A375 (cell line): ENCODE data around the gene ANKRD11. TPM values are rescaled to one million over a fixed set of nuclear protein-coding genes. Genes with fewer than 3 reads are reported as not detected.

Experiments
- small RNA-seq: library from RNA; depleted of rRNA; stranded (forward); fragments of <200 nt; gene quantifications from one replicate; pipeline ENCODE3, GENCODE V24; 2014
- total RNA-seq: library from RNA; depleted of rRNA; stranded (reverse); fragments of >200 nt; shearing (Covaris generic); gene quantifications from 2 replicates; pipeline ENCODE4 v1.2.3, GENCODE V29; 2014; rRNA removed

The ANKRD11 gene
- total RNA-seq: 177 and 178 TPM in 2 replicates

DNA sequence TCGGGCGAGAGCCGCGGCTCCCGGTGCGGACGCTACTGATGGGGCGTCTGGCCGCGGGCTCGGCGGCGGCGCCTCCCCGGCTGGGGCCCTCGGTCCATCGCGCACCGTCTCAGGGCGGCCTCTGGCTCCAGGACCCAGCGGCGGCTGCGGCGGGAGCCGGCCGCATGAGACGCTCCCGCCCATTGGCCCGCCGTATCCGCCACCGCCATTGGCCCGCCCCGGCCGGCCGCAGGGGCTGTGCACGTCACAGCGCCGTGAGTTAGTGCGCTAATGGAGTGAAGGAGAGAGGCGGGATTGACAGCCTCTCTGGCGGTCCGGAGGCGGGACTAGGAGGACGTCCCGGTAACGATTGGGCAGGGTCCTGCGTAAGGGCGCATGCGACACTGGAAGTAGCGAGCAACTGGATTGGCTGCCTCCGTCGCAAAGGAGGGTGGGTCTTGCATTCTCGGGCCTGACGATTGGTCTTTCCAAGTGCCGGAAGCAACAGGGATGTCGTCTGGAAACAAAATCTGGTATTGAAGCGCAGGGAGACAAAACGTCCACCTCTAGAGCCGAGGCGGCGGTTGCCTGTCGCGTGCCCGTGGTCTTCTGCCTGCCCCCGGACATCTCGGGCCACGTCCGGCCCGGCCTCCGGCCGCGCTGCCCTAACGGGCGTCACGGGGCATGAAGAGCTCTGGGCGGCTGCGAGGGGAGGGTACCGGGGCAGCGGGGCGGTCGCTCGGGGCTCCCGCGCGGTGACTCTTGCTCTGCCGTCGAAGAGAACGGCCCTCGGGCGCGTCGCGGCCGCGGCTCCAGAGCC, at the start of gene ANKRD11:
ANKRD11 (minus strand) TSS at position 123 of the 799 bp plus-strand sequence. CDS start 173,542 bp downstream, outside the sequence.

GRCh38 chr16:89507834-89508590, 17.7 kb upstream of the ANKRD11 start, which contains the start of gene SPG7:
SPG7 (plus strand) TSS chr16:89508403; CDS start chr16:89508418, 15 bp downstream.

Small RNA genes within 50 kb of the gene (small RNA-seq; reads per million reads assigned to genes)
- gene RNU6-430P: not detected

Other genes with a start within 250 kb of the ANKRD11 start
- 78.4 and 97.8 TPM in 2 replicates for gene SPG7, start 17.8 kb upstream of the ANKRD11 start, total RNA-seq
- gene RPL13, start 70.1 kb upstream of the ANKRD11 start, total RNA-seq: 7,350 and 8,818 TPM in 2 replicates
- gene CPNE7, start 85.2 kb upstream of the ANKRD11 start, total RNA-seq: 8.8 and 12.0 TPM in 2 replicates
- gene DPEP1, start 123.1 kb upstream of the ANKRD11 start, total RNA-seq: 0.60 TPM in 1 of 2 replicates, not detected in the other
- gene CHMP1A, start 167.1 kb upstream of the ANKRD11 start, total RNA-seq: 78.3 and 85.8 TPM in 2 replicates
- 5.4 and 6.3 TPM in 2 replicates for gene SPATA33, start 167.3 kb upstream of the ANKRD11 start, total RNA-seq
- 57.1 and 66.7 TPM in 2 replicates for gene CDK10, start 196.1 kb upstream of the ANKRD11 start, total RNA-seq
- gene SPATA2L, start 211.1 kb upstream of the ANKRD11 start, total RNA-seq: 22.8 and 23.0 TPM in 2 replicates
- 12.2 and 15.2 TPM in 2 replicates for gene VPS9D1, start 230.3 kb upstream of the ANKRD11 start, total RNA-seq
- gene ZNF276, start 231.0 kb upstream of the ANKRD11 start, total RNA-seq: 33.5 and 36.4 TPM in 2 replicates